ENCODE data around the gene NECTIN1.

The NECTIN1 gene

DNA sequence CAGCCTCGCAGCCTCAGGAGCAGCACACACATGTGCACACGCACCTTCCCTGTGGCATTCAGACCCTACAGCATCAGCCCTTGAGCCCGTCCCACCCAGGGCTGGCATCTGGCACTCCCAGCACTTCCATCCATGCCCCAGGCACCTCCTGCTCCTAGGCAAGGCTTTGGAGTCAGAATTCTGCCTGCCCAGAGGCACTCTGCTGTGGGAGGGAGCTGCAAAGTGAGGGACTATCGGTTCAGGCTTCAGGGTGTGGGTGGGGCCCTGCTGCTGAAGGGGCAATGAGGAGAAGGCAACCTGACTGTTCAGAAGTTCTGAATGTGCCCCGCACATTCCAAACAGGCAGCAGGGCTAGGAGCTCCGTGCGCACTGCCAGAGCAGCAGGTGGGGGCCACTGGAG, 39.7 kb downstream of the NECTIN1 start:
- peaks cover 57% of the 10 kb centered on the region for H3K4me1 ChIP-seq (ENCODE audit: low read length)
- no peaks in the 10 kb centered on the region for H3K9me3 ChIP-seq (replicated peaks; ENCODE audit: insufficient read depth, low read length)
- no peak for DNase-seq
- H3K4me2 ChIP-seq (ENCODE audit: low read depth, low read length), result no peak overlapping the region
- H3K27ac ChIP-seq (ENCODE audit: low read length), result no peak overlapping the region
- no peaks in the 10 kb centered on the region for H3K36me3 ChIP-seq (replicated peaks; ENCODE audit: insufficient read depth, low read length)
- no peak overlapping the region for H2AFZ ChIP-seq (ENCODE audit: low read length)
- TF ChIP-seq EZH2phosphoT487 (IDR thresholded peaks at IDR 0.05; ENCODE audit: low read length), result no peak
- TF ChIP-seq, protein P1, sequence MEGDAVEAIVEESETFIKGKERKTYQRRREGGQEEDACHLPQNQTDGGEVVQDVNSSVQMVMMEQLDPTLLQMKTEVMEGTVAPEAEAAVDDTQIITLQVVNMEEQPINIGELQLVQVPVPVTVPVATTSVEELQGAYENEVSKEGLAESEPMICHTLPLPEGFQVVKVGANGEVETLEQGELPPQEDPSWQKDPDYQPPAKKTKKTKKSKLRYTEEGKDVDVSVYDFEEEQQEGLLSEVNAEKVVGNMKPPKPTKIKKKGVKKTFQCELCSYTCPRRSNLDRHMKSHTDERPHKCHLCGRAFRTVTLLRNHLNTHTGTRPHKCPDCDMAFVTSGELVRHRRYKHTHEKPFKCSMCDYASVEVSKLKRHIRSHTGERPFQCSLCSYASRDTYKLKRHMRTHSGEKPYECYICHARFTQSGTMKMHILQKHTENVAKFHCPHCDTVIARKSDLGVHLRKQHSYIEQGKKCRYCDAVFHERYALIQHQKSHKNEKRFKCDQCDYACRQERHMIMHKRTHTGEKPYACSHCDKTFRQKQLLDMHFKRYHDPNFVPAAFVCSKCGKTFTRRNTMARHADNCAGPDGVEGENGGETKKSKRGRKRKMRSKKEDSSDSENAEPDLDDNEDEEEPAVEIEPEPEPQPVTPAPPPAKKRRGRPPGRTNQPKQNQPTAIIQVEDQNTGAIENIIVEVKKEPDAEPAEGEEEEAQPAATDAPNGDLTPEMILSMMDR (IDR thresholded peaks at IDR 0.05; ENCODE audit: low read length), result no peak
- TF ChIP-seq EZH2 (optimal IDR thresholded peaks at IDR 0.05; ENCODE audit: low read depth, low read length), result no peak
- no peaks in the 10 kb centered on the region for H3K27me3 ChIP-seq (replicated peaks; ENCODE audit: insufficient read depth, low read length)
- H3K79me2 ChIP-seq (ENCODE audit: low read length), result peaks cover 98% of the 10 kb centered on the region
- no peaks in the 10 kb centered on the region for H3K9me2 ChIP-seq (replicated peaks; ENCODE audit: insufficient read depth, low read length)
- no peaks in the 10 kb centered on the region for H4K20me1 ChIP-seq (ENCODE audit: insufficient read depth, low read length)
- H3K9ac ChIP-seq (ENCODE audit: low read length), result no peak overlapping the region
- no peak overlapping the region for H3K4me3 ChIP-seq (ENCODE audit: low read length)
- H3F3A ChIP-seq (ENCODE audit: insufficient read depth, low read length), result peaks cover 13% of the 10 kb centered on the region

DNA sequence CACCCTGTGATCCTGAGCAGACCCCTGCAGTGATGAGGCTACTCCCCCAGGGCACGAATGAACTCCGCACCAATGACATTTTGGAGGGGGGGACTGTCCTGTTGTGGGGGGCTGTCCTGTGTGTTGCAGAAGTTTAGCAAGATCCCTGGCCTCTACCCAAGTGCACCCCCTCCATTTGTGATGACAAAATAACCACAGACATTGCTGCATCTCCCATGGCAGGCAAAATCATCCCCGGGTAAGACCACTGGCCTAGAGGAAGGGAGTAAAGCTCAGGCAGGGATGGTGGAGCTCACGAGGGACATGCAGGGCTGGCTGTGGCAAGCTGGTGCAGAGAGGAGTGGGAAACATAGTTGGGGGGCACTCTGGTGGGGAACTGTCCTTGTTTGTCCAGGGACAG, 40.6 kb downstream of the NECTIN1 start:
- H4K20me1 ChIP-seq (ENCODE audit: insufficient read depth, low read length), result no peaks in the 10 kb centered on the region
- no peaks in the 10 kb centered on the region for H3K9me3 ChIP-seq (replicated peaks; ENCODE audit: insufficient read depth, low read length)
- H3K9me2 ChIP-seq (replicated peaks; ENCODE audit: insufficient read depth, low read length), result no peaks in the 10 kb centered on the region
- H3K79me2 ChIP-seq (ENCODE audit: low read length), result peaks cover 99% of the 10 kb centered on the region
- H3F3A ChIP-seq (ENCODE audit: insufficient read depth, low read length), result peaks cover 4% of the 10 kb centered on the region
- H2AFZ ChIP-seq (ENCODE audit: low read length), result no peak overlapping the region
- H3K27me3 ChIP-seq (replicated peaks; ENCODE audit: insufficient read depth, low read length), result no peaks in the 10 kb centered on the region
- no peak overlapping the region for H3K4me2 ChIP-seq (ENCODE audit: low read depth, low read length)
- H3K4me3 ChIP-seq (ENCODE audit: low read length), result no peak overlapping the region
- no peak overlapping the region for H3K9ac ChIP-seq (ENCODE audit: low read length)
- no peaks in the 10 kb centered on the region for H3K36me3 ChIP-seq (replicated peaks; ENCODE audit: insufficient read depth, low read length)
- TF ChIP-seq EZH2phosphoT487 (IDR thresholded peaks at IDR 0.05; ENCODE audit: low read length) (no peak), EZH2 (optimal IDR thresholded peaks at IDR 0.05; ENCODE audit: low read depth, low read length) (no peak)
- TF ChIP-seq, protein P1 (IDR thresholded peaks at IDR 0.05; ENCODE audit: low read length), result no peak
- H3K27ac ChIP-seq (ENCODE audit: low read length), result no peak overlapping the region
- H3K4me1 ChIP-seq (ENCODE audit: low read length), result peaks cover 57% of the 10 kb centered on the region
- no peak for DNase-seq

DNA sequence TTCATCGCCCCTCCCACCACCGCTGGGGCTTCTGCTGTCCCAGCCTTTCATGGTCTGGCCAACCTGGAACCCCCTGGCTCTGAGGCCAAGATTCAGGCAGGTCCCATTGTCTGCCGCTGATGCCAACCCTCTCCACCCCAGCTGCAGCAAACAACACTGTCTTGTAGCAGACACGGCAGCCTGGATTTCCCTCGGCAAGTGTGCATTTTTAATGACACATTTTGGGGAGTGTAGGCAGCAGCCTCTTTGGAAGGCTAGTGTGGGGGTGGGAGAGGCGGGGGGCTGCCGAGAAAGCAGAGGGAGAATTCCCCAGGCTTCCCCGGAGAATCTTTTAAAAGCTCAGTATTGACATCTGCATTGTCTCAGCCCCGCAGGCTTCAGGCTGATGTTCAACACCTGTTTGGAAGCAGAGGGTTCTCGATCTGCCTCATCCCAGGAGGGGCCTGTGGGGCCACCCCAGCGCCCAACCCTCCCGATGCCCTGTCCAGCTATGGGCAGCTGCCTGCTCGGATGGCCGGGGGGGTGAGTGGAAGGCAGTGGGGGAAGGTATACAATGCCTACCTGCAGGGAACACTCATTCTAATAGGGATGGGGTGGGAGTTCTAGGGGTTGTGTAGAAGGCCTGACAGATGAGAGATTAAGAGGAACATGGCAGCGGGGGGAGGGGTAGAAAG, 41.5 kb downstream of the NECTIN1 start:
- no peak for DNase-seq
- no peak overlapping the region for H3K4me3 ChIP-seq (ENCODE audit: low read length)
- no peaks in the 10 kb centered on the region for H3K9me3 ChIP-seq (replicated peaks; ENCODE audit: insufficient read depth, low read length)
- H3K4me1 ChIP-seq (ENCODE audit: low read length), result peaks cover 56% of the 10 kb centered on the region
- H4K20me1 ChIP-seq (ENCODE audit: insufficient read depth, low read length), result no peaks in the 10 kb centered on the region
- no peaks in the 10 kb centered on the region for H3K36me3 ChIP-seq (replicated peaks; ENCODE audit: insufficient read depth, low read length)
- no peak overlapping the region for H2AFZ ChIP-seq (ENCODE audit: low read length)
- H3K79me2 ChIP-seq (ENCODE audit: low read length), result peaks cover 99% of the 10 kb centered on the region
- H3K4me2 ChIP-seq (ENCODE audit: low read depth, low read length), result no peak overlapping the region
- H3K9me2 ChIP-seq (replicated peaks; ENCODE audit: insufficient read depth, low read length), result no peaks in the 10 kb centered on the region
- H3K27ac ChIP-seq (ENCODE audit: low read length), result no peak overlapping the region
- H3F3A ChIP-seq (ENCODE audit: insufficient read depth, low read length), result no peaks in the 10 kb centered on the region
- TF ChIP-seq, protein P1 (IDR thresholded peaks at IDR 0.05; ENCODE audit: low read length), result no peak
- no peak for TF ChIP-seq EZH2phosphoT487 (IDR thresholded peaks at IDR 0.05; ENCODE audit: low read length)
- TF ChIP-seq EZH2 (optimal IDR thresholded peaks at IDR 0.05; ENCODE audit: low read depth, low read length), result no peak
- no peaks in the 10 kb centered on the region for H3K27me3 ChIP-seq (replicated peaks; ENCODE audit: insufficient read depth, low read length)
- H3K9ac ChIP-seq (ENCODE audit: low read length), result no peak overlapping the region

All from MM.1S (cell line).